ENCODE data around the gene AQP2. TPM values are rescaled to one million over a fixed set of nuclear protein-coding genes. Genes with fewer than 3 reads are reported as not detected.

Gene AQP2
- total RNA-seq, 3 donors from 2014 or later (not counting 1 experiment from before 2014, with no cell fraction given) = not detected

DNA sequence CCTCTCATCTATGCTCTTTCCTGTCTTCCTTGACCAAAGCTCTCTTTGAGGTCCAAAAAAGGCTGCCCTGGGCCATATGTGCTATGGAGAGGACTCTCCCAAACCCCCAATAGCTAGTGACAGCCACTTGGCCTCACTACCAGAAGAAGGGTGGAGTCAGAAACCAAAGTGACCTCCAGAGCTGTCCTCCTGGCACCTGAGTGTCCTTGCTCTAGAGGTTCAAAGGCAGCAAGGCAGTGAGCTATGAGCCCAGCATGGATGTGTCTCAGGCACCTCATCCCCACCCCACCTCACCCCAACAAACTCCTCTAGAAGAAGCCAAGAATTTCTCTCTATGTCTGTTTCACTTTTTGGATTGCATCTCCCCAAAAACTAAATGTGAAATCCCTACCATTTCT, 7.0 kb downstream of the AQP2 start:
- Histone ChIP-seq H3K27me3 (ENCODE audit: control insufficient read depth, insufficient read depth, low read length) (peaks cover 30% of the 10 kb centered on the region), H3K36me3 (ENCODE audit: control insufficient read depth, insufficient read depth, low read length) (no peaks in the 10 kb centered on the region), H3K9me3 (ENCODE audit: control insufficient read depth, insufficient read depth, low read length) (no peaks in the 10 kb centered on the region), H3K27ac (ENCODE audit: low read length) (no peak overlapping the region), H3K4me3 (ENCODE audit: low read length) (no peak overlapping the region), H3K4me1 (ENCODE audit: control insufficient read depth, insufficient read depth, low read length) (peaks cover 4% of the 10 kb centered on the region)
- Mint-ChIP-seq H3K36me3 (no peaks in the 10 kb centered on the region), H3K9me3 (no peaks in the 10 kb centered on the region), H3K27me3 (ENCODE audit: low read depth in 2 of 2) (peaks cover 62 to 73% of the 10 kb centered on the region in 2 donors), H3K4me3 (no peak overlapping the region), H3K4me1 (peaks cover 0 to 6% of the 10 kb centered on the region in 2 donors), H3K27ac (no peak overlapping the region)
- TF ChIP-seq, protein P1, sequence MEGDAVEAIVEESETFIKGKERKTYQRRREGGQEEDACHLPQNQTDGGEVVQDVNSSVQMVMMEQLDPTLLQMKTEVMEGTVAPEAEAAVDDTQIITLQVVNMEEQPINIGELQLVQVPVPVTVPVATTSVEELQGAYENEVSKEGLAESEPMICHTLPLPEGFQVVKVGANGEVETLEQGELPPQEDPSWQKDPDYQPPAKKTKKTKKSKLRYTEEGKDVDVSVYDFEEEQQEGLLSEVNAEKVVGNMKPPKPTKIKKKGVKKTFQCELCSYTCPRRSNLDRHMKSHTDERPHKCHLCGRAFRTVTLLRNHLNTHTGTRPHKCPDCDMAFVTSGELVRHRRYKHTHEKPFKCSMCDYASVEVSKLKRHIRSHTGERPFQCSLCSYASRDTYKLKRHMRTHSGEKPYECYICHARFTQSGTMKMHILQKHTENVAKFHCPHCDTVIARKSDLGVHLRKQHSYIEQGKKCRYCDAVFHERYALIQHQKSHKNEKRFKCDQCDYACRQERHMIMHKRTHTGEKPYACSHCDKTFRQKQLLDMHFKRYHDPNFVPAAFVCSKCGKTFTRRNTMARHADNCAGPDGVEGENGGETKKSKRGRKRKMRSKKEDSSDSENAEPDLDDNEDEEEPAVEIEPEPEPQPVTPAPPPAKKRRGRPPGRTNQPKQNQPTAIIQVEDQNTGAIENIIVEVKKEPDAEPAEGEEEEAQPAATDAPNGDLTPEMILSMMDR (IDR thresholded peaks at IDR 0.05) = no peak
- no peak for DNase-seq
- intact Hi-C loops (cut with micrococcal nuclease) = no loop called here
- ATAC-seq = no peak

DNA sequence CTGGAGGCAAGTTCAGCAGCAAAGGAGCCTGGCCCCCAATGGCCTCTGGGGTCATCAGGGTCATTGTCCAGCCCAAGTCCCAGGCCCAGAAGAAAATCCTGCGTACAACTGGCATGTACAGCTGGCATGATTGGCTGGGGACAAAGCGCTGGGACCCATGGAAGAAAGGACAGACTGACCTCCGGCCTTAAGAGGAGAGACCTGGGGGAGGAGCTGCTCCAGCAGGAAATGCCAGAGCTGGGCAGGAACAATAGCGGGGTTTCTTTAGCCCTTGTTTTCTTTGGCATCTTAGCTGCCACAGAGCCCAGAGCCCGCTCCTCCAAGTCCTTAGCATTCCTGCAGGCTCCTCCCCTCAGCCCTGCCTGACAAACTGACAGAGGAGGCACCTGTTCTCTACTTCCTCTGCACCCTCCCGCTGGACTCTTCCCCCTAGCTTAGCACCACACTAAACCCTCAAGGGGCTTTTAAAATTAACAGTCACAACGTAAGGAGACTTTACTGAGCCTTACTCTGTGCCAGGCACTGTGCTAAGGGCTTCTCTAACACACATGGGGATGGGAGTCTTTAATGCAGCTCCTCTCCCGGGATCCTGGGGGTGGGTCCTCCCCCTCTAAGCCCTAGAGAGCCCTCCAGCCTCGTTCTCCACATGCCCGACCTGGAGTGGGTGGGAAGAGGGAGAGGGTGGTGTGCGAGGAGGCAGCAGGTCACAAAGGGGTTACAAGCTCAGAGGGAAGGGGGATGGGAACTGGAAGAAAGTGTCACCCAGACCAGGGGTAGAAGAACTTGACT, 9.3 kb downstream of the AQP2 start:
- H3K9me3 ChIP-seq (ENCODE audit: control insufficient read depth, insufficient read depth, low read length) = no peaks in the 10 kb centered on the region
- peaks cover 4% of the 10 kb centered on the region for H3K4me1 ChIP-seq (ENCODE audit: control insufficient read depth, insufficient read depth, low read length)
- ATAC-seq (no peak), DNase-seq (no peak)
- H3K36me3 ChIP-seq (ENCODE audit: control insufficient read depth, insufficient read depth, low read length) = no peaks in the 10 kb centered on the region
- no peak overlapping the region for H3K27ac ChIP-seq (ENCODE audit: low read length)
- peaks cover 31% of the 10 kb centered on the region for H3K27me3 ChIP-seq (ENCODE audit: control insufficient read depth, insufficient read depth, low read length)
- Mint-ChIP-seq H3K9me3 (no peaks in the 10 kb centered on the region), H3K36me3 (no peaks in the 10 kb centered on the region), H3K4me1 (peaks cover 0 to 6% of the 10 kb centered on the region in 2 donors), H3K27ac (no peak overlapping the region), H3K4me3 (no peak overlapping the region), H3K27me3 (ENCODE audit: low read depth in 2 of 2) (peaks cover 64 to 66% of the 10 kb centered on the region in 2 donors)
- intact Hi-C loops (cut with micrococcal nuclease) = no loop called here
- H3K4me3 ChIP-seq (ENCODE audit: low read length) = no peak overlapping the region
- WGBS (ENCODE audit: insufficient coverage) = 20% methylated on average over 10 of the region's 11 CpGs
- TF ChIP-seq, protein P1 (IDR thresholded peaks at IDR 0.05) = no peak

- no peak overlapping the region for H3K4me3 ChIP-seq (ENCODE audit: low read length)
- Mint-ChIP-seq H3K4me1 (peaks cover 0 to 6% of the 10 kb centered on the region in 2 donors), H3K9me3 (no peaks in the 10 kb centered on the region), H3K4me3 (peak overlapping the region; percentile 4), H3K27ac (no peak overlapping the region), H3K36me3 (no peaks in the 10 kb centered on the region), H3K27me3 (ENCODE audit: low read depth in 2 of 2) (peaks cover 65 to 68% of the 10 kb centered on the region in 2 donors)
- WGBS (ENCODE audit: insufficient coverage) = 25% methylated on average over 11 of the region's 13 CpGs
- ATAC-seq = no peak
- H3K4me1 ChIP-seq (ENCODE audit: control insufficient read depth, insufficient read depth, low read length) = peaks cover 4% of the 10 kb centered on the region
- H3K27ac ChIP-seq (ENCODE audit: low read length) = no peak overlapping the region
- peaks cover 31% of the 10 kb centered on the region for H3K27me3 ChIP-seq (ENCODE audit: control insufficient read depth, insufficient read depth, low read length)
- H3K36me3 ChIP-seq (ENCODE audit: control insufficient read depth, insufficient read depth, low read length) = no peaks in the 10 kb centered on the region
- DNase-seq = no peak
- H3K9me3 ChIP-seq (ENCODE audit: control insufficient read depth, insufficient read depth, low read length) = no peaks in the 10 kb centered on the region
- TF ChIP-seq, protein P1 (IDR thresholded peaks at IDR 0.05) = no peak
- intact Hi-C loops (cut with micrococcal nuclease) = no loop called here
Measured at GRCh38 chr12:49960474-49961110, 10.1 kb downstream of the AQP2 start.
